ENCODE results near the gene C1orf210.

C1orf210 gene

DNA sequence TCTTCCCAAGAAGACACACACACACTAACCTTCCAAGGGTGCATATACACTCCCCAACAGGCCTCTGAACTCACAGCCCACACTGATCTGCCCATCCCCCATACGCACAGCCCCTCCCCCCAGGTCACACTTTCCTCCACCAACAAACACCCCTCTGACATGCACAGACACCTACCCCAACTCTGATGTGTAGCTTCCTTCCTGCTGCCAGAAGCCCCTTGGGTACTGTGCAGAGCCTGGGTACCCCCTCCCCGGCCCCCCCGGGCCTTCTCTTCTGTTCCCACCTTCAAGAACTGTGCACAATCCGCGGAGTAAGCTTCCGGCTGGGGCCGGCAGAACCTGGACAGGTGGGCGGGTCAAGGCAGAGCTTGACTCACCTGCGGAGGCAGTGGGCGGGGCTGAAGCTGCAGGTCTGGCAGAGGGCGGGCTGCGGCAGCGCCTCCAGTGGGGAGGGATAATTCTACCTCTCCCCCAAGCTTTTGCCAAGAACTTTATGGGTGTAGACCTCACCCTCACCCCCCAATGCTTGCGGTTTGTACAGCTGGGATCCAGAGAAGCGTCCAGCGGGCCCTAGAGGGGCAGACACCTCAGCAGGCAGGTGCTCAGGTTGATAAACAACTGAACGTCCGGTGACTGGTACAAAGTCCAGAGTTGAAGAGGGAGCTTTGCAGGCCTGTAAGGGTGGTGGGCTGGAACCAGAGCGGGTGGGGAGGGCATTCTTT is at the start of gene C1orf210:
Gene C1orf210 (minus strand): TSS at position 313 of the 722 bp plus-strand sequence. CDS start 2,311 bp downstream, outside the sequence.
- Histone ChIP-seq H3K36me3 (ENCODE audit: insufficient read depth, low read length) (no peaks in the 10 kb centered on the region), H2AFZ (ENCODE audit: low read length) (no peak within 1 kb of the TSS), H3F3A (ENCODE audit: low read depth) (no peaks in the 10 kb centered on the region), H3K4me3 (ENCODE audit: low read length, poor library complexity, severe bottlenecking) (no peak within 1 kb of the TSS), H3K27me3 (ENCODE audit: insufficient read depth, low read length, poor library complexity, severe bottlenecking) (peaks cover 5% of the 10 kb centered on the region), H3K79me2 (ENCODE audit: insufficient read depth, low read length) (no peaks in the 10 kb centered on the region), H3K9me3 (ENCODE audit: insufficient read depth, low read depth, low read length) (no peaks in the 10 kb centered on the region), H4K20me1 (ENCODE audit: insufficient read depth, low read length, poor library complexity, severe bottlenecking) (no peaks in the 10 kb centered on the region), H3K9ac (ENCODE audit: low read depth, low read length, poor library complexity, severe bottlenecking) (no peak within 1 kb of the TSS), H3K4me1 (ENCODE audit: insufficient read depth, low read length, poor library complexity, severe bottlenecking) (no peaks in the 10 kb centered on the region), H3K4me2 (ENCODE audit: low read depth, low read length, poor library complexity, severe bottlenecking) (no peak within 1 kb of the TSS), H3K9me2 (replicated peaks; ENCODE audit: low read depth, low read length) (no peaks in the 10 kb centered on the region)
- TF ChIP-seq EZH2phosphoT487 (IDR thresholded peaks at IDR 0.05; ENCODE audit: borderline replicate concordance) (no peak), CTCF (conservative IDR thresholded peaks at IDR 0.05; ENCODE audit: low read length) (no peak)

- no peak for TF ChIP-seq EZH2phosphoT487 (IDR thresholded peaks at IDR 0.05; ENCODE audit: borderline replicate concordance)
- no peak for TF ChIP-seq CTCF (conservative IDR thresholded peaks at IDR 0.05; ENCODE audit: low read length)
These were observed 49.2 kb upstream of the C1orf210 start for GRCh38 chr1:43334453-43335205.

GRCh38 chr1:43331688-43332087 is 46.3 kb upstream of the C1orf210 start:
- Histone ChIP-seq H3F3A (ENCODE audit: low read depth) (no peaks in the 10 kb centered on the region), H3K27me3 (ENCODE audit: insufficient read depth, low read length, poor library complexity, severe bottlenecking) (no peaks in the 10 kb centered on the region), H3K4me1 (ENCODE audit: insufficient read depth, low read length, poor library complexity, severe bottlenecking) (peaks cover 12% of the 10 kb centered on the region), H3K4me3 (ENCODE audit: low read length, poor library complexity, severe bottlenecking) (no peak overlapping the region), H3K79me2 (ENCODE audit: insufficient read depth, low read length) (no peaks in the 10 kb centered on the region), H2AFZ (ENCODE audit: low read length) (no peak overlapping the region), H4K20me1 (ENCODE audit: insufficient read depth, low read length, poor library complexity, severe bottlenecking) (no peaks in the 10 kb centered on the region), H3K4me2 (ENCODE audit: low read depth, low read length, poor library complexity, severe bottlenecking) (no peak overlapping the region), H3K36me3 (ENCODE audit: insufficient read depth, low read length) (no peaks in the 10 kb centered on the region), H3K9me2 (replicated peaks; ENCODE audit: low read depth, low read length) (no peaks in the 10 kb centered on the region), H3K9ac (ENCODE audit: low read depth, low read length, poor library complexity, severe bottlenecking) (no peak overlapping the region), H3K9me3 (ENCODE audit: insufficient read depth, low read depth, low read length) (peaks cover 4% of the 10 kb centered on the region; the same call in 1 of the 2 replicates)
- TF ChIP-seq CTCF (conservative IDR thresholded peaks at IDR 0.05; ENCODE audit: low read length), result no peak
- no peak for TF ChIP-seq EZH2phosphoT487 (IDR thresholded peaks at IDR 0.05; ENCODE audit: borderline replicate concordance)

More at GRCh38 chr1:43334453-43335205, 49.2 kb upstream of the C1orf210 start:
- Histone ChIP-seq H2AFZ (ENCODE audit: low read length) (no peak overlapping the region), H3K4me1 (ENCODE audit: insufficient read depth, low read length, poor library complexity, severe bottlenecking) (peaks cover 28% of the 10 kb centered on the region), H3K36me3 (ENCODE audit: insufficient read depth, low read length) (no peaks in the 10 kb centered on the region), H3K4me3 (ENCODE audit: low read length, poor library complexity, severe bottlenecking) (no peak overlapping the region), H3K4me2 (ENCODE audit: low read depth, low read length, poor library complexity, severe bottlenecking) (no peak overlapping the region), H3K9ac (ENCODE audit: low read depth, low read length, poor library complexity, severe bottlenecking) (no peak overlapping the region), H3F3A (ENCODE audit: low read depth) (no peaks in the 10 kb centered on the region), H4K20me1 (ENCODE audit: insufficient read depth, low read length, poor library complexity, severe bottlenecking) (no peaks in the 10 kb centered on the region), H3K79me2 (ENCODE audit: insufficient read depth, low read length) (no peaks in the 10 kb centered on the region), H3K9me2 (replicated peaks; ENCODE audit: low read depth, low read length) (no peaks in the 10 kb centered on the region), H3K9me3 (ENCODE audit: insufficient read depth, low read depth, low read length) (no peaks in the 10 kb centered on the region), H3K27me3 (ENCODE audit: insufficient read depth, low read length, poor library complexity, severe bottlenecking) (no peaks in the 10 kb centered on the region)

Data from Loucy (cell line).